Spleen (tissue), 7 donors: Measurements from ENCODE around the gene SLC25A48.

ENCODE experiments used
- POLR2A ChIP-seq, 3 donors: fragments of 450-650 bp; IDR thresholded peaks; one replicate each; pipeline ENCODE4 v1.5.1; 2017; ENCODE audit warnings: antibody characterized with exemption in 3 of 3, mild to moderate bottlenecking in 1 of 3
- TF ChIP-seq, protein P1 (sequence below), 11 experiments: fragments of 200-600 bp in 7 of 11; fragments of 450-650 bp in 4 of 11; sonication (generic) in 4 of 11; IDR thresholded peaks in 8 of 11; conservative IDR thresholded peaks in 3 of 11; 1 replicate in 7 of 11; 2 replicates in 4 of 11; pipeline versions ENCODE4 v1.4.0 to v1.8.0; 2016 to 2021; ENCODE audit warnings: antibody characterized with exemption in 11 of 11, inconsistent platforms in 4 of 11, mild to moderate bottlenecking in 1 of 11
- donor health status: DM: no; HTN: no; CAD: no; lungs with moderate emphysema.
- donor health status: DM: no; HTN: no; CAD: no.
- donor health status: DM: no; HTN: no; CAD: no.

DNA sequence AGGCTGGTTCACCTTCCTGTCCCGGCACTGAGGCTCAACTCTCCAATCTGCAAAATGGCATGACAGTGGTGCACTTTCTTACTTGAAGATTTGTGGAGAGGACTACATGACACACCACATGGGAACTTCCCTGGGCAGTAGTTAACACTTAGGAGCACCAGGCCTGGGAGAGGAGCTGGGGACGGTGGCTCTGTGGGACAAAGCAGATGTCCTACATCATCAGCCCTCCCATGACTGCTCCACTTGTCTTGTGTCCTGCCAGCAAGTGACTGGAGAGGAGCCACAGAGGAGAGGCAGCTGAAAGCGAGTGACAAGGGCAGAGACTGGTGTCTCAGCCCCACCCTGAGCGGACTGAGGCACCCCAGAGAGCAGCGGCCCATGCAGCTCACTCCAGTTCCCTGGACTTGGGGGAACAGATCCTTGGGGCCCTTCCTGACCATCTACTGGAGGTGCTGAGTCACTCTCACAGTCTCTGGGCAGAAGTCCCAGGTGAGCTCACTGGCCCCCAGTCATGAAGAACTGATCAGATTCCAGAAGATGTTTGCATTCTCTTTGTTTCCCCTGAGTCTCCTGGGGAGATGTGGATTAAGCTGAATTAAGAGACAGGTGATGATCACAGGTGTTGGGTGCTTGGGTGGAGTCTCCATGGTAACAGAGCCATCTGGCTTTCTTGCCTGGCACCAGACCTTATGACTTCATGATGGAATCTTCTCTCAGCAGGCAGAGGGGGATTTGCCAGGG is 13.2 kb upstream of the SLC25A48 start:
- TF ChIP-seq POLR2A (IDR thresholded peaks at IDR 0.05): no peak
- TF ChIP-seq, protein P1, sequence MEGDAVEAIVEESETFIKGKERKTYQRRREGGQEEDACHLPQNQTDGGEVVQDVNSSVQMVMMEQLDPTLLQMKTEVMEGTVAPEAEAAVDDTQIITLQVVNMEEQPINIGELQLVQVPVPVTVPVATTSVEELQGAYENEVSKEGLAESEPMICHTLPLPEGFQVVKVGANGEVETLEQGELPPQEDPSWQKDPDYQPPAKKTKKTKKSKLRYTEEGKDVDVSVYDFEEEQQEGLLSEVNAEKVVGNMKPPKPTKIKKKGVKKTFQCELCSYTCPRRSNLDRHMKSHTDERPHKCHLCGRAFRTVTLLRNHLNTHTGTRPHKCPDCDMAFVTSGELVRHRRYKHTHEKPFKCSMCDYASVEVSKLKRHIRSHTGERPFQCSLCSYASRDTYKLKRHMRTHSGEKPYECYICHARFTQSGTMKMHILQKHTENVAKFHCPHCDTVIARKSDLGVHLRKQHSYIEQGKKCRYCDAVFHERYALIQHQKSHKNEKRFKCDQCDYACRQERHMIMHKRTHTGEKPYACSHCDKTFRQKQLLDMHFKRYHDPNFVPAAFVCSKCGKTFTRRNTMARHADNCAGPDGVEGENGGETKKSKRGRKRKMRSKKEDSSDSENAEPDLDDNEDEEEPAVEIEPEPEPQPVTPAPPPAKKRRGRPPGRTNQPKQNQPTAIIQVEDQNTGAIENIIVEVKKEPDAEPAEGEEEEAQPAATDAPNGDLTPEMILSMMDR (IDR thresholded peaks at IDR 0.05 in 8 of 11, conservative IDR thresholded peaks at IDR 0.05 in 3 of 11): no peak
